HL-60/S4 treated with retinoic acid at 250 ng/mL for 4 days and 3 days (cell line): Measurements from ENCODE around the gene COA3.

Source experiments
- in situ Hi-C: fragments of 300-500 bp; cut with MboI; formaldehyde crosslinking; loops from 2 replicates; pipeline ENCODE4 v1.7.0; 2022; ENCODE audit warnings: low sequenced_read_pairs

Gene COA3

GRCh38 chr17:42759982-42760651 lies 38.4 kb downstream of the COA3 start:
- in situ Hi-C loops: no loop called here

GRCh38 chr17:42754782-42755181 lies 43.7 kb downstream of the COA3 start:
- in situ Hi-C loops: no loop called here

- in situ Hi-C loops: no loop called here
Measured at GRCh38 chr17:42751628-42752027, 46.9 kb downstream of the COA3 start.

- in situ Hi-C loops: no loop called here
Measured at GRCh38 chr17:42750739-42751344, 47.7 kb downstream of the COA3 start.

GRCh38 chr17:42748908-42749798 lies 49.4 kb downstream of the COA3 start:
- in situ Hi-C loops: no loop called here

- in situ Hi-C loops: no loop called here
Measured at GRCh38 chr17:42748202-42748907, 50.1 kb downstream of the COA3 start.
